Measurements from ENCODE around the gene LDLRAD4.

Gene LDLRAD4

DNA sequence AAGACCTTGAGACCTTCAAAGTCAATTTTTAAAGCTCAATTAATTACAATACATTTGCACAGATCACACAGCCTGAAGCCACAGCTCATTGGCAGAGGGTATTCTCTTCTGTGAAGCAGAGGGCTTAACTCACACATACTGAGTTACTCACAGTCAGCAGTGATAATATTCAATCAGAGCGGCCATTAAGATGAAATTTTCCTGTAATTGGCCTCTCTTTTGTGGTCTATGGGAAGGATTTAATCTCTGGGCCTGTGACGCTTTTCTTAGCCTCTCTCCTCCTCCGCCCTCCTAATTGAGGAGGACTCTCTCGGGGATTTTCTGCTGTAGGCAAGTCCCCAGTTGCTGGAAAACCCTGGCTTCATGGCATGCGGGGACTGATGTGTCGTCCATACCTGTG lies 12.3 kb upstream of the LDLRAD4 start:
- no peak for DNase-seq

DNA sequence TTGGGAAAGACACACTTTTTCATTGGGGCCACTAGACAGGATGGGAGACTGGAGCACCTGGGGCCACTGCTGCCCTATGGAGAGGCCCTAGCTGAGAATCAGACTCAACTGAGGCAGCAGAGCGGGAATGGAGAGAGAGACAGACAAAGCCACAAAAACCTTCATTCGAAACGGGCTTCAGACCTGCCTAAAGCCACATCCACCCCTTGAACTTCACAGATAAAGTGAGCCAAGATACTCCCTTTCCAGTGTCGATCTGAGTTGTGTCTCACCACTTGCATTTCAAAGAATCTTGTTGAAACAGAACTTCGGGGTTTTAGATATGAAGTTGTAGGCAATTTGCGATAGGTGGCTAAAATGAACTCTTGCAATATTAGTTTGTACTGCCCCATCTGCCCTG lies 11.3 kb upstream of the LDLRAD4 start:
- DNase-seq: no peak

DNA sequence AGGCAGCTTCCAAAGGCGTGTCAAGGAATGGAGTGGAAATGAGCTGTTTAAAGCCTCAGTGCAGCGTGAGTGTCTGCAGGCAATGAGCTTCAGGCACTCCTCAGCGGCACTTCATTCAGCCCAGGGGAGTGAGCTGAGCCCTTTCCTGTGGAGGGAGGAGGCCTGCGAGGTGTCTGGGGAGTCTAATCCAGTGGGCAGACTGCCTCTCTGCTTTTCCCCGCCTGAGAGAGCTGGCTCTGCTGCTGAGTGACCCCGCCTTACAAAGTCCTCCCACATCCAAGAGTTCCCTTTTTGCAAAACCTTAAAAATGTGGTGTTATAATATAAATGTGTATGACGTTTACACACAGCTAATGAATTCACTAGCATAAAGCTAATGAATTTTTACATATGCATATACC lies 7.0 kb upstream of the LDLRAD4 start:
- no peak for DNase-seq

DNA sequence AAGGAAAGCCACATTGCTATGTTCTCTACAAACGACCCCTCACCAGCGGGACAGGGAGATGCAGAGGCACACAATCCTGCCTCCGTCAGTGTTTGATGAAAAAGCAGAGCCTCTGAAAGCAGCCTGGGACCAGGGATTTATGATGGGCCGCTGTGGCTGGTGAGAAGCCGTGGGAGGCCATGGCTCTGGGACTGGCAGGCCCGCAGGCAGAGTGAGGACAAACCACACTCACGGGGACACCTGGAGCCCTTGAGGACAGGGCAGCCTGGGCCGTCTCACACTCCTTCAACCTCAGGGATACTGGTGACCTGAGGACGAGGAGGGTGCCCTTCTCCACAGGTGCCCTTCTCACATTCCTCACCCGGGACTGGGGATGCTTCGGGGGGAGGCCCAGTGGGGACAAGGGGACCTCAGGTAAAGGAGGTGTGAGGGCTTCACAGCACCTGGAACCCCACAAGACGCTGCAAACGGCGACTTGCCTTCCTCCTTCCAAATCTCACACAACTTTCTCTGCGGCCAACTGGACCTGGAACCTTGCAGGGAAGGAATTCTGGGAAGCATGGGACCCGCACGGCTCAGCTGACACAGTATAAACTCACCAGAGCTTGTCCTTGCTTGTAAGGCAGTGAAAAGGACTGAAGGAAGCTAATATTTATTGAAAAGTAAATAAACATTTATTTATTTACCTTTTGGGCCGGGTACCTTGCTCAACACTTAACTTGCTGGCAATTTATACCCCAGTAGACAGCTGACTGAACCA lies 5.3 kb upstream of the LDLRAD4 start:
- no peak for DNase-seq

DNA sequence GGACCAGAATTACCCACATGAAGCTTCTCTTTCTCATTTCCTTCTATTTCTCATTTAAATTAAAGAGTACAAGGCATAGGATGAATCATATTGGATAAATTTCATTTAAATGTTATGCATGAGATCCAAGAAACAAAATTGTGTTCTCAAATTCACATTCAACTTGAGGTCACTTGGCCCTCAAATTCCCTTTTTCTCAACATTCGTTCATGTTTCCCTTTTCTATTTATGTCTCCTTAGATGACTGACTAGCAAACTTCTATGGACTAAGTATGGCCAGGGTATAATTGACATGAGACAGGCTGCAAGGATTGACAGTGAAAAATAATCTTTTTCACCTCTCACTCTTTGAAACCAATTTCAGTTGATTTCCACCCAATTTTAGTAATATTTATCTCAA lies 4.0 kb upstream of the LDLRAD4 start:
- DNase-seq: no peak

DNA sequence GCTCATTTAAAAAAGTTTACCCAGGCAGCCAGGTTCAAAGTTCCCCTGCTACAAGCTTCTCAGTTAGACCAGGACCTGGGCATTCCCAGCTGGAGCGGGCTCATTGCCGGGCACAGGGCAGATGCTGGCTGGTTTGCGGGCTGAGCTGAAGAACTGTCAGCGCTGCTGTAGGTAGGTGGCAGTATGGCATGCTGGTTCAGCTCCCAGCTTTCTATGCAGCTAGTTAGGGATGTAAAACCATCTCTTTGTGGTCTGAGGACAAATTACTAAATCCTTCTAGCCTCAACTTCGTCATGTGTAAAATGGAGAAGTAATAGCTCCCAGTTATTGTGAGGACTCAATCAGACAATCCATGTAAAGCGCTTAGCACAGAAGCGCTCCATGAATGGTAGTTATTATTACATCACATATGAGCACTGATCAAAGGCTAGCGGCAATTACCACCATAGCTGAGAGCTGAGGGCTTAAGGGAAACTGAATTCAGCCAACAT lies 2.4 kb upstream of the LDLRAD4 start:
- no peak for DNase-seq

DNA sequence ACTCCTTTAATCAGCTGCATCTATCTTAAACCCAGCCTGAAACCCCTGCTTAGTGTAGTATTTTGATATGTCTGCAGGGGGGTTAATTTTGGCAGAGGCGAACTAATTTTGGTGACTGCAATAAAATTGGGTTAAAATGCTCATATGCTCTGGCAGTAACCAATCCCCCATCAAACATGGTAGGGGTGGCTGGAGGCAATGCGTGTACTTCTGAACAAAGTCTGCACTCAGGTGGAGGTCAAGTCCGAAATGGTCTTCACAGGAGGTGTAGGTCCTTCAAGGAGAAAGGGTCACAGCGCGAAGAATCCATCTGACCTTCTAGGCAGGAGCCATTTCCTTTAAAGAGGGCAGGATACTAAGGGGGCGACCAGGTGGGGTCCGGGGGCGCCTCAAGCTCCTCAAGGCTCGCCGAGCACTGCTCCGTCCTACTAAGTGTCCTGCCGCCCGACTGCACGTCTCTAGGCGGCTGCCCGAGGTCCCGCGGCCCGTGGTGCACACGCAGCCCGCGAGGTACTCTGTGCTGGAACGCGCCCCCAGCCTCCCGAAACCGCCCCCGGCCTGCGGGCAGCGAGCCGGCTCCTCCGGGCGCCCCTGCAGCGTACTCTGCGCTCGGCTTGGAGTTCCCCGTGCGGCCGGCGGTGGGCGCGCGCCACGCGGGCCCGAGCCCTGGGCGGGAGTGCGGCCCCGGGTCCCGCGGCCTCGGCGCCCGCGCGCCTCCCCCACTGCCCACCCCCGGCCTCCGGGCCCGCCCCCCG lies 1.7 kb upstream of the LDLRAD4 start:
- DNase-seq: peak in 1 of 2 experiments; percentile 4

DNA sequence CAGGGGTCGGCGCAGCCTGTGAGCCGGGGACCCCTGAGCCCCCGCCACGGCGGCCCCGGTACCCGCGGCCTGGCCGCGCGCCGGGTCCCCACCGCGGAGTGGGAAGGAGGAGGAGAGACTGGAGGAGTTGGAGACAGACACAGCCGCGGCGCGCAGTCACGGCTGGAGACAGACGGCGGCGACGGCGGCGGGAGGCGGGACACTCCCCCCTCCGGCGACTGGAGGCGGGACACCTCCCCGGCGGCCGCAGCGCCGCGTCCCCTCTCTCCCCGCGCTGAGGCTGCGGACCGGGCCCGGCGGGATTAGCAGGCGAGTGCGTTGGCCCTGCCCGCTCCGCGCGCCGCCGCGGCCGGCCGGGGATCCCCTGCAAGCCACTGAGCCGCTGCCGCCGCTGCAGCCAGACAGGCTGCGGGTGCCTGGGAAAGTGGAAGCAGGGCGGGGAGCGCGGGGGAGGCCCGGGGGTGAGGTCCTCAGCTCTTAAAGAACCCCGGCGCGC lies 1.0 kb upstream of the LDLRAD4 start:
- no peak for DNase-seq

DNA sequence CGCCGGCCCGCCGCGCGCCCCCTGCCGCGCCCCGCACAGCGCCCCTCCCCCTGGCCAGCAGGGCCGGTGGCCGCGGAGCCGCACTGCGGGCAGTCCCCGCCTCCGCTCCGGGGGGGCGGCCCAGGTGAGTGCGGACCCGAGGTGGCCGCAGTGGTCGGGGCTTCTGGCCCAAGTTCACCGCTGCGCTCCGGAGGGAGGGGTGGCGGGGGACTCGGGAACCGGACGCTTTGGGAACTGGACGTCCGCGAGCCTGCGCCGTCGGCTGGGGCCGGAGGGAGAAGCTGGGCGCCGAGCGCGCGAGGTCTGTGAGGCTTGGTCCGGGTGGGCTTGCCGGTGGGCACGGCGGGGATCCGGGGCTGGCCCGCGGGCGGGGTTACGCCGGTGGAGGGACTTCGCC lies 591 bp upstream of the LDLRAD4 start:
- DNase-seq: no peak

DNA sequence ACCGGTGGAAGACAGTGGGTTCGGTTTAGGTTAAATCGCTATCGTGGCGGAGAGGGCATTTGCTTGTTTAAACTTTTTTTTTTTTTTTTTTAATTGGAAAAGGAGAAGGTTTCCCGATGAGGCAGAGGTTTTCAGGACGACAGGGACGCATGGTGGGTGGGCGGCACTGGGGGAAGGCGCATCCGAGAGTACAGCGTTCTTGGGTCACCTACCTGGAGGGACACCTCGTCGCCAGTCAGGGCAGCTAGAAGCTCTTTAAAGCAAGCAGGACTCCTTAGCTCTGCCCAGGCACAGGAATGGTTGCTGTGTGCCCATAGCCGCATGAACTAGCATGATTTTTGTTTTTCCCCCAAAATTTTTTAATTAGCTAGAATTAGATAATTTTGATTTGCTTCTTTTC lies 437 bp downstream of the LDLRAD4 start:
- no peak for DNase-seq

DNA sequence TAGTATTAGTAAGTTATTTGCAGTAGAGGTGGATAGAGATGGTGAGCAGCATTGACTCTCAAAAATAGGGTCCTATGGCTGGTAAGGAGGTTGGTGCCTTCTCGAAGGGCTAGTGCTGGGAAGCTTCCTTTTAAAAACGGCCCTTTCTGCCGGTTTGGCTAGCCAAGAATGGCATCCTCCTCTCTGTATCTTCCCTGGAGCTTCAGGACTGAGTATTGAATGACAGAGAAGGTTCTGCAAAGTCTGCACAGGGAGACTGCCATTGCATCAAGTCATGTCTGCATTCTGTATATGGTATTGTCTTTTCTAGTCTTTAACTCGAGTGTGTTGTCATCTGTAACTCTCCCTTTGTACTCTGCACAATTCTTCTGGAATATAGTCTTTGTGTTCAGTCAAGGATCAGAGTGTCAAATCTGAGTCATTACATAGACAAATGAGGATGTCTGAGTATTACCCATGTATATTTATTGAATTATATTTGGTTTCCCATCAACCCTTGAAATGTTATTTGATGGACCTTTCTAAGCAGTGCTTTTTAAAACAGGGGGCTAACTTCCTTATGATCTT lies 1.1 kb downstream of the LDLRAD4 start:
- DNase-seq: no peak

DNA sequence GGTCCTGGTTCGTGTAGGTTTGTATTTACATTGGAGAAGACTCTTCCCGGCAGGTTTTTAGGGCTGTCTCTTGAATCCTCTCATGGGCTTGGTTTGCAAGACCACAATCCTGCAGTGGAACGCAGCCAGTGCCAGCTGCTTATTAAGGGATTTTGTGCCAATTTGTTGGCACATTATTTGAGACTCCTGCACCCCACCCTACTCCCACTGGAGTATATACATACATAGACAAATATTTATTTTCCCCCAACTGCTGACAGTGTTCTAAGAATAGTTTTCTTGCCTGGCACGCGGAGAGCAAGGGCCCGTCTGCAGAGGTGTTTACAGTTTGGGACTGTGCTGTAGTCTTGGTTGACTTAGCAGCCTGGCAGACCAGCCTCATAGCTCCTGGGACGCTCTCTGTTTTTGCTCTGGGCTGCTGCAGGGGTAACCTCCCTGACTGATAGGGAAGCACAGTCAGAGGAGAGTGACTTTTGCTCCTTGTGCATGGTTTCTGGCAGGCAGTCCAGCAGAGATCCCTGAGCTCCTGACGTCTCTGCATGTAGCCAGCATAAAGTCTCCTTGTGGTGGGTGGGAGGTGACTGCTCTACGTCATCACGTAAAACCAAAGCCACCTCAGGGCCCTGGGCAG lies 1.9 kb downstream of the LDLRAD4 start:
- DNase-seq: no peak

DNA sequence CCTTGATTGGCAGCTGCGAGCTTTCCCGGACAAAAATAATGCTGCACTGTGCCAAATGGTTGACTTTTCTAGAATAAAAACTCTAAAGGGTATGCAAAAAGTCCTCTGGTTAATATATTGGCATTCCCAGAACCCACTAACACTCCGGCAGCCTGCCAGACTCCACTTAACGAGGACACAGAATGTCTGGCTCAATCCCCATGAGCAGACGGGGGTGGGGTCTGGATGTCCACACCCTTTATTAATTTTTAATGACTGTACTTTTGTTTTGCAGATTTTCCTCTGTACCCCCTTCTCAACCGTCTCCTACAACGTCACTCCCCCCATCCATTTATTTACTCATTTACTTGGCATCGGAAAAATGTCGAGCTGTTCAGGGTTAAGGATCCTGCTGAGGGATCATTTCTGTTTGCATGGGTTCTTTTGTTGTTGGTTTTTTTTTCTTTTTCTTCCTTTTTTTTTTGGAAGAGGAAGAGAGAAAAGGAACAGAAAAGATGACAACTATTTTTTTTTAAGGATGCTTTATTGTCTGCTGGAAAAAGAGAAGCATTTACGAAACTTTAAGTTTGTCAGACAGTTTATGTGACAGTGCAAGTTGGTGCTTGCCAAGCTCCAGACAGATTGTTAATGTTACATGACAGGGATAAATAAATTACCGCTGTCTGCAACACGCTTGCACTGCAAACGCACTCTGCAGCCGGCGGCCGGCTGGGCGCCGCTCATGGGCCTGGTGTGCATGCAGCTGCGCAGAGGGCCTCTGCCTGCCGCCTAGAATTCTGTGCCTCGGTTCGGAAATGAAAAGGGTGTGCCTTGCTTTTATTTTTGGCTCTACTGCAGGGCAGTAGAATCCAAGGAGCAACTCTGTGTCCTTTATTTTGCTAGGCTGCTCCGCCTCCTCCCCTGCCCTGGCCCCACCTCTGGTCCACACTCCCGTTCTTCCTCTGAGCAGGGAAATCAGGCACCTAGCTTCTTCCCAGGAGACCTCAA lies 3.6 kb downstream of the LDLRAD4 start:
- no peak for DNase-seq

DNA sequence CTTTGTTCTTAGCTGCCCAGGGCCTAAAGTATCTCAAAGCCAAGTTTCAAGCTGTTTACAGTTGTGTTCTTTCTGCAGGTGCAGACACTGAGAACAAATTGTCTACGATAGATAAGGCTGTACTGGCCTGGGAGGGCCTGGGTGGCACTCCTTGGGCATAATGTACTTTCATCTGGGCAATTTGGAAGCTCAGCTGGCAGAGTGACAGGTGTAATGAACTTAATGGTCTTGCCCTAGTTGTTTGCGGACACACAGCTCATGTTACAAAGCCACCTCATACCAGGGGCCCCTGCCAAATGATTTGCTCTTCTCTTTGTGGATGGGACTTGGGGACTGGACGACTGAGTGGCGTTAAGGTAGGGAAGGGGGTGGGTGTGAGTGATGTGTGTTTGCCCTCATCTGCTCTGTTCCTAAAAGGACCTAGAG lies 4.3 kb downstream of the LDLRAD4 start:
- DNase-seq: peak in 1 of 2 experiments; percentile 19

DNA sequence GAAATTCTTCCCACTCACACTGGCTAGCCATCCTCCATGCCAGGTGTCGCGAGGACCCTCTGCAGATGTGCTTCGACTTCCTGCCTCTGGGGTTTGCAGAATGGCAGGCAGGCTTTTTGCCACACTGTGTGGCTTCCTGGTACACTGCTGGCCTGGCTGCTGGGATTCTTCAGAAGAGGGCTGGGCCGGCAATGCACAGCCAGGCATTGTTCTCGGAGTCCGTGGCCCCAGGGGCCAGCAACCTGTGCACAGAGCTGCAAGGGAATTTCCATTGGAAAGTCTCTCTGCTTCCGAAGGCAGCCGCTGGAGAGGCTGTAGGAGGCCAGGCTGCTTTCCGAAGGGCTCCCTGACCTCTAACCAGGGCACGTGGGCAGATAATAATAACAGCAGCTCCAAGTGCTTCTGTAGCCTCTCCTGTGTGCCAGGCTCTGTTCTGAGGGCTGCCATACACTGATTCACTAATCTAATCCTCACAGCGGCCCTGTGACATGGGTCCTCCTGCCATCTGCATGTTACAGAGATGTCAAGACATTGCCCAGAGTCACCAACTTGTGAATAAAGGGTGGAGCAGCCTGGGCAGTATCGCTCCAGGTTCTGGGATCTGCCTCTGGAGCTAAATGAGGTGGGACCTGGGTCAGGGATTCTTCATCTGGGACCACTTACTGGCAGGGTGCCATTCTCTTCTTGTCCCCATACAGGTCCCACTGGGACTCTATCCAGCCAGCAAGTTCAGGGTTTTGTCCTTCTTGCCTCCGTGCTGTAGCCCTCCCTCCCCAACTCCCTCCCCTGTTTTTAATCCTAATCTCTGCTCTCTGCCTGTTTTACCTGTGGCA lies 5.0 kb downstream of the LDLRAD4 start:
- no peak for DNase-seq

DNA sequence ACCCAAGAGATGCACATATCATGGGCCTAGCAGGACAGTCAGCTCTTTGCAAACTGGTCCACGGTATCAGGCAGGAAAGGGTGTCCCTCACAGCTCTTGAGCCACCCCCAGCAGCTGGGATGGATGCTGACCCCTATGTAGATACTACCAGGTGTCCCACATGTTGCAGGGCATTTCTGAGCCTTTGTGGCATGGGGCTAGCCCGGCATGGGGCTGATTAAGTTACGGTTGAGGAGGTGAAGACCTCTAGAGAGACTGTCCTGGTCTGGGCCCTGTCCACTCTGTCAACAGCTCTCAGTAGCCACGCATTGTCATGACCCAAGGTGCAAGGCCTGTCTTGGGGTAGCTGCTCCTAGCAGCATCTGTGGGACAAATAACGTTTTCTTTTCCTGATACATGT lies 6.7 kb downstream of the LDLRAD4 start:
- no peak for DNase-seq

DNA sequence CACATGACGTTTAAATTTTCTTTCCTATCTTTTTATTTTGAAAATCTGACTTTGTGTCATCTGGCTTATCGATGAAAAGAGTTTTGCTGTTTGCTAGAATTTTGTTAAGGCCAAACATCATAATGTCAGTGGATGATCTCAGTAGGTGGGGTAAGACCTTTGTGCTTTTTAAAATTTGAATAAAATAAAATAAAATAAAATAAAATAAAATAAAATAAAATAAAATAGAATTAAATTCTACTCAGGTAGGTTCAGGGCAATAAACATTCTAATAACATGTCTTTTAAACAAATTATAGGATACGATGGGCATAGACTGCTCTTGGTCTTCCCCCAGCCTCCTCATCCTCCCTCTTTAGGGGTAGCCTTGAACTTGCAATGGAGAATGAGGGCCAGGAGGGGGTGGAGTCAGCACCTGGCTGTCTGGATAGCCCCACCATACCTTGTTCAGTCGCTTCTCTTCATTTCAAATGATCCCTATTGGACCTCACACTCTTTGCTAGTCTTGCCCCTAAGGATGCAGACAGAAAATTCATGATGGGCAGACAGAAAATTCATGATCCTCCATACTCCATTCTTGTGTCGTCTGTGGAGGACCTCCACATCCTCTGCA lies 8.1 kb downstream of the LDLRAD4 start:
- no peak for DNase-seq

DNA sequence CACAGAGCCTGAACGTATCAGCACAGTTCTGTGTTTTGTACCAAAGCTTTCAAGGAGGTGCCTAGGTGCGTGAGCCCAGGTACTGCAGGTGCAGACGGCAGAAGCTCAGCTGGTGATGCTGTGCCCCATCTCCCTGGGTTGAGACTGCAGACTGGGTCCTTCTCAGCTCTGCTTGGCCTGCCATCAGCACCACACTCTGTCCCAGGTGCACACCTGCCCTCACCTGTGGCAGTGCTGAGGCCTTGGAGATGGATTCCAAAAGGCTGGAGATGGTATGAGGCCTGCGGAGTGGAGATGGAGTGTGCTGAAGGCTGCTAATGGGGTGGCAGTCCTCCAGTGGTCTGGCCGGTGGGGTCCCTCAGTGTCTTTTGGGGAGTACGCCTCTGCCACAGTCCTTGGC lies 9.3 kb downstream of the LDLRAD4 start:
- DNase-seq: no peak

DNA sequence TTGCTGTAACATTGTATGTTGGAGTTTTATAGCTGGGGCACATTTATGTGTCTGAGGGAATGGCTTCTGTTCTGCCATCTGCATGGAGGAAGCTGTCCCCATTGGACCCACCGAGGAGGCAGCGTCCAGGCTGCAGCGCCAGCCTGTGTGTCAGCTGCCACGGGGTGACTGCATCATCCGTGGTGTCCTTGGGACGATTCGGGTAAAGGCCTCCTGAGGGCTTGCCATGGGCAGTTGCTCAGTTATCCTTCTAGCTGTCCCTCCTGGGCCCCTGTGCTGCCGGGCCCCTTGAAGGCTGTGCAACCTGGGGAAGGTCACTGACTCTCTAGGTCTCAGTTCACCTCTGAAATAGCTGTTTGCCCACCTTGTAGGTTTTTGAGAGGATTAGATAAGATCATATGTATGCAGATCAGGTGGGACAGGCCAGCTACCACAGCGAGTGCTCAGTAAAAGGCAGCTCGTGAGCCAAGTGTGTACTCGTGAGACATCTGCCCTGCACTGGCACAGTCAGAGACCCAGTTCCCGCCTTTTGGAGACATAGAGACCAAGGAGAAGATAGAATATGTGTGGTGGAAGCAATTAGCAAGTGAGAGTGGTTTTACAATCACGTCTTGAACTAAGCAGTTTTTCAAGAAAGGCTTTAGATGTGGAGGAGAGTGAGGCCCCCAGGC lies 10.6 kb downstream of the LDLRAD4 start:
- DNase-seq: no peak

DNA sequence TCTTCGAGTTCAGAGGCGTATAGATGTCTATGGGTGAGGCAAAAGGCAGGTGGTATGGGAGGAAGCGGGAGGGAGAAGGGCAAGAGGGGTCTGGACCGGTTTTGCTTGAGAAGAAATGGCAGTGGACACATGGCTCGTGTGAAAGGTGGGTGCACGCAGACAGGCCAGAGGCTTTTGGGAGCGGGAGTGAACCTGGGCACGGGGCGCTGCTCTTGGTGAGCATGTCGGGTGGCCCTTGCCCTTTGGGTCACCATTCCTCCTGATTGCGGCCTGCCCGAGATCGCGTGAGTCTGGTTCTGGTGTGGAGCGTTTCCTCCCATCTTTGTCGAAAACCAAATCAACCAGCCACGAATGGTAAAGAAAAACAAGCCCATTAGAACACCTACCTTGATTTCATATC lies 12.6 kb downstream of the LDLRAD4 start:
- DNase-seq: no peak
